Pancreas (tissue), 10 donors: ENCODE results near the gene SLC27A5. TPM values are rescaled to one million over a fixed set of nuclear protein-coding genes. Genes with fewer than 3 reads are reported as not detected.

ENCODE experiments used
- ATAC-seq, 4 donors: fragments of 200-7000 bp; cut with Tn5 transposase; one replicate each; pipeline versions ENCODE4 v1.8.0 to v1.9.1; 2020; ENCODE audit warnings: mild to moderate bottlenecking in 4 of 4, moderate library complexity in 4 of 4
- DNase-seq, 6 donors: peaks; one replicate each; pipeline ENCODE4 v3.0.0-alpha.2; 2020
- FAIRE-seq: peaks from 2 replicates; lab custom pipeline; 2012; peaks lifted over from hg19 to GRCh38; lab: Jason Lieb, UNC
- H3K27ac ChIP-seq, 4 donors: fragments of 200-600 bp; sonication (generic); 1 replicate in 3 of 4; 2 replicates in 1 of 4; pipeline versions ENCODE4 v1.5.0 to v1.8.0; 2020
- H3K27me3 ChIP-seq, 4 donors: fragments of 200-600 bp; one replicate each; pipeline ENCODE4 v1.8.0; 2021
- H3K36me3 ChIP-seq, 3 donors: fragments of 200-600 bp; sonication (generic) in 1 of 3; one replicate each; pipeline versions ENCODE4 v1.5.0 to v1.8.0; 2020 to 2021
- H3K4me1 ChIP-seq, 3 donors: fragments of 200-600 bp; one replicate each; pipeline ENCODE4 v1.8.0; 2021
- H3K4me3 ChIP-seq, 4 donors: fragments of 200-600 bp; sonication (generic) in 2 of 4; one replicate each; pipeline versions ENCODE4 v1.5.0 to v1.8.0; 2020 to 2021
- H3K9me3 ChIP-seq, 4 donors: fragments of 200-600 bp; one replicate each; pipeline ENCODE4 v1.8.0; 2021
- WGBS, 2 donors: extraction: QIAGEN DNeasy Blood & Tissue Kit; methylation state at CpG; one replicate each; pipeline ENCODE4 v1.1.7; 2013; 5-methylcytosine and 5-hydroxymethylcytosine counted together
- intact Hi-C, 3 donors: fragments of 100-400 bp; cut with DNase I; formaldehyde crosslinking; loops; one replicate each; pipeline versions ENCODE4 v1.11.1 to v1.14.2; 2022
- polyA plus RNA-seq, 2 donors: library from polyadenylated mRNA; stranded (reverse); fragments of 200-250 nt; gene quantifications; one replicate each; pipeline ENCODE4 v1.2.3, GENCODE V29; 2013
- total RNA-seq, 6 donors: library from RNA; stranded (reverse); fragmentation: NEBNext Ultra II Directional in 4 of 6; extraction: Animal tissue kit (Norgen Biotek cat#: 25700) in 4 of 6; gene quantifications; one replicate each; pipeline versions ENCODE4 v1.2.1 to v1.2.4, GENCODE V29; 2021 to 2023
- TF ChIP-seq, protein P1 (sequence below), 4 donors: fragments of 200-600 bp; sonication (generic) in 3 of 4; IDR thresholded peaks; one replicate each; pipeline versions ENCODE4 v1.5.0 to v1.8.0; 2021; ENCODE audit warnings: antibody characterized with exemption in 4 of 4
- donor health status: healthy with polysubstance abuse.
- donor health status: DM: no; HTN: no; CAD: no; lungs with moderate emphysema.
- donor health status: DM: no; HTN: no; CAD: no.
- donor health status: control.
- donor health status: control.
- donor health status: Bipolar disorder and iron deficiency.
- donor health status: DM: yes; HTN: yes; CAD: no.
- donor health status: DM: no; HTN: no; CAD: no.
- donor health status: DM: no; HTN: no; CAD: no.
- donor health status: DM: yes; HTN: yes; CAD: no.

The SLC27A5 gene, protein sequence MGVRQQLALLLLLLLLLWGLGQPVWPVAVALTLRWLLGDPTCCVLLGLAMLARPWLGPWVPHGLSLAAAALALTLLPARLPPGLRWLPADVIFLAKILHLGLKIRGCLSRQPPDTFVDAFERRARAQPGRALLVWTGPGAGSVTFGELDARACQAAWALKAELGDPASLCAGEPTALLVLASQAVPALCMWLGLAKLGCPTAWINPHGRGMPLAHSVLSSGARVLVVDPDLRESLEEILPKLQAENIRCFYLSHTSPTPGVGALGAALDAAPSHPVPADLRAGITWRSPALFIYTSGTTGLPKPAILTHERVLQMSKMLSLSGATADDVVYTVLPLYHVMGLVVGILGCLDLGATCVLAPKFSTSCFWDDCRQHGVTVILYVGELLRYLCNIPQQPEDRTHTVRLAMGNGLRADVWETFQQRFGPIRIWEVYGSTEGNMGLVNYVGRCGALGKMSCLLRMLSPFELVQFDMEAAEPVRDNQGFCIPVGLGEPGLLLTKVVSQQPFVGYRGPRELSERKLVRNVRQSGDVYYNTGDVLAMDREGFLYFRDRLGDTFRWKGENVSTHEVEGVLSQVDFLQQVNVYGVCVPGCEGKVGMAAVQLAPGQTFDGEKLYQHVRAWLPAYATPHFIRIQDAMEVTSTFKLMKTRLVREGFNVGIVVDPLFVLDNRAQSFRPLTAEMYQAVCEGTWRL
- total RNA-seq (1 to 10 TPM; 3.0 to 6.7 (median 5.0) TPM), polyA plus RNA-seq (10 to 100 TPM; 12.8 to 15.6 TPM)

DNA sequence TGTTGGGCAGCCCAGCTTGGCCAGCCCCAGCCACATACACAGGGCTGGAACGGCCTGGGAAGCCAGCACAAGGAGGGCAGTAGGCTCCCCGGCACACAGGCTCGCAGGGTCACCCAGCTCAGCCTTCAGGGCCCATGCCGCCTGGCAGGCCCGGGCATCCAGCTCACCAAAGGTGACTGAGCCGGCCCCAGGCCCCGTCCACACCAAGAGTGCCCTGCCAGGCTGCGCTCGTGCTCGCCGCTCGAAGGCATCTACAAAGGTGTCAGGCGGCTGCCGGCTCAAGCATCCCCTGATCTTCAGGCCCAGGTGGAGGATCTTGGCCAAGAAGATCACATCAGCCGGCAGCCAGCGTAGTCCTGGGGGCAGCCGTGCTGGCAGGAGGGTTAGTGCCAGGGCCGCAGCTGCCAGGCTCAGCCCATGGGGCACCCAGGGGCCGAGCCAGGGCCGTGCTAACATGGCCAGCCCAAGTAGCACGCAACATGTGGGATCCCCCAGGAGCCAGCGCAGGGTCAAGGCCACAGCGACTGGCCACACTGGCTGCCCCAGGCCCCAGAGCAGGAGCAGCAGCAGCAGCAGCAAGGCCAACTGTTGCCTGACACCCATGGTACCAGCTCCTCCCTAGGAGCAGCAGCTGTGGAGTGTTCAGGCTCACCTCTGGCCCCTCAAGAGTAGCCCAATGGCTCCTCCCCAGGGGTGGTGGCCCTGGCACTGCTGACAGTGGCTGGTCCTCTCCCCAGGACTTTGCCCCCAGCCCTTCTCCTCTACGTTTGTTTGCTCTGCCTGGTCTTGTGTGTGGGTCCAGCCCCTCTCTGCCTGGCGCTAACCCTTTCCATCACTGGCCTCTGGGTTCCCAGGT lies at the start of gene SLC27A5:
Gene SLC27A5, minus strand, starts transcription at position 640 of the 856 bp plus-strand sequence. Its CDS starts 37 bp downstream, at position 603.
- H3K4me1 ChIP-seq: peaks cover 0 to 7% (median 0%) of the 10 kb centered on the region in 3 donors
- WGBS, 2 donors: 75 to 83% methylated on average over 25 of the region's 25 CpGs
- no peak within 1 kb of the TSS for H3K4me3 ChIP-seq
- H3K36me3 ChIP-seq: peaks cover 0 to under 1% (median 0%) of the 10 kb centered on the region in 3 donors
- TF ChIP-seq, protein P1, sequence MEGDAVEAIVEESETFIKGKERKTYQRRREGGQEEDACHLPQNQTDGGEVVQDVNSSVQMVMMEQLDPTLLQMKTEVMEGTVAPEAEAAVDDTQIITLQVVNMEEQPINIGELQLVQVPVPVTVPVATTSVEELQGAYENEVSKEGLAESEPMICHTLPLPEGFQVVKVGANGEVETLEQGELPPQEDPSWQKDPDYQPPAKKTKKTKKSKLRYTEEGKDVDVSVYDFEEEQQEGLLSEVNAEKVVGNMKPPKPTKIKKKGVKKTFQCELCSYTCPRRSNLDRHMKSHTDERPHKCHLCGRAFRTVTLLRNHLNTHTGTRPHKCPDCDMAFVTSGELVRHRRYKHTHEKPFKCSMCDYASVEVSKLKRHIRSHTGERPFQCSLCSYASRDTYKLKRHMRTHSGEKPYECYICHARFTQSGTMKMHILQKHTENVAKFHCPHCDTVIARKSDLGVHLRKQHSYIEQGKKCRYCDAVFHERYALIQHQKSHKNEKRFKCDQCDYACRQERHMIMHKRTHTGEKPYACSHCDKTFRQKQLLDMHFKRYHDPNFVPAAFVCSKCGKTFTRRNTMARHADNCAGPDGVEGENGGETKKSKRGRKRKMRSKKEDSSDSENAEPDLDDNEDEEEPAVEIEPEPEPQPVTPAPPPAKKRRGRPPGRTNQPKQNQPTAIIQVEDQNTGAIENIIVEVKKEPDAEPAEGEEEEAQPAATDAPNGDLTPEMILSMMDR (IDR thresholded peaks at IDR 0.05): no peak
- no peak within 1 kb of the TSS for H3K27ac ChIP-seq
- ATAC-seq (no peak), FAIRE-seq (no peak), DNase-seq (peak in 2 of 6 donors; percentile 7 to 76)
- no peaks in the 10 kb centered on the region for H3K27me3 ChIP-seq
- H3K9me3 ChIP-seq: no peaks in the 10 kb centered on the region
- intact Hi-C loops: no loop called here

DNA sequence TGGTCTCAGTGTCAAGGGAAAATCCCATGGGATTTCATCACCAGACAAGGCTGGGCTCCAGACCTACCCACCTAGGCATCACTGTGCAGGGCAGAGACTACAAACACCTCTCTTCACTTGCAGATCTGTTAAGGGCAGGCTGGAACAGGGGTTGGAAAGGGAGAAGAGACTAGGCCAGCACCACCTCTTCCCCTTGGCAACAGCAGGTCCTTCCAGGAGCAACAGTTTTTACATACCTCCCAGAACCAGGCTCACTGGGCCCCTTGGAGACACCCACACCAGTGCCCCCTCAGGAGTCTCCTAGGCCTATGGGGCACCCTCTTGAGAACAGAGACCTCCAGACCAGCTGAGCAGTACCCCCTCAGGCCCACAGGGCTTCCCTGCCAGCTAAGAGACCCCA lies 49.1 kb upstream of the SLC27A5 start:
- H3K36me3 ChIP-seq: peaks cover 0 to 9% (median 0%) of the 10 kb centered on the region in 3 donors
- H3K4me3 ChIP-seq: no peak overlapping the region
- DNase-seq (no peak), FAIRE-seq (no peak), ATAC-seq (no peak)
- H3K4me1 ChIP-seq: peaks cover 25 to 31% (median 26%) of the 10 kb centered on the region in 3 donors
- H3K27ac ChIP-seq: no peak overlapping the region
- no peaks in the 10 kb centered on the region for H3K27me3 ChIP-seq
- TF ChIP-seq, protein P1 (IDR thresholded peaks at IDR 0.05): no peak
- no peaks in the 10 kb centered on the region for H3K9me3 ChIP-seq
- intact Hi-C loops: no loop called here

DNA sequence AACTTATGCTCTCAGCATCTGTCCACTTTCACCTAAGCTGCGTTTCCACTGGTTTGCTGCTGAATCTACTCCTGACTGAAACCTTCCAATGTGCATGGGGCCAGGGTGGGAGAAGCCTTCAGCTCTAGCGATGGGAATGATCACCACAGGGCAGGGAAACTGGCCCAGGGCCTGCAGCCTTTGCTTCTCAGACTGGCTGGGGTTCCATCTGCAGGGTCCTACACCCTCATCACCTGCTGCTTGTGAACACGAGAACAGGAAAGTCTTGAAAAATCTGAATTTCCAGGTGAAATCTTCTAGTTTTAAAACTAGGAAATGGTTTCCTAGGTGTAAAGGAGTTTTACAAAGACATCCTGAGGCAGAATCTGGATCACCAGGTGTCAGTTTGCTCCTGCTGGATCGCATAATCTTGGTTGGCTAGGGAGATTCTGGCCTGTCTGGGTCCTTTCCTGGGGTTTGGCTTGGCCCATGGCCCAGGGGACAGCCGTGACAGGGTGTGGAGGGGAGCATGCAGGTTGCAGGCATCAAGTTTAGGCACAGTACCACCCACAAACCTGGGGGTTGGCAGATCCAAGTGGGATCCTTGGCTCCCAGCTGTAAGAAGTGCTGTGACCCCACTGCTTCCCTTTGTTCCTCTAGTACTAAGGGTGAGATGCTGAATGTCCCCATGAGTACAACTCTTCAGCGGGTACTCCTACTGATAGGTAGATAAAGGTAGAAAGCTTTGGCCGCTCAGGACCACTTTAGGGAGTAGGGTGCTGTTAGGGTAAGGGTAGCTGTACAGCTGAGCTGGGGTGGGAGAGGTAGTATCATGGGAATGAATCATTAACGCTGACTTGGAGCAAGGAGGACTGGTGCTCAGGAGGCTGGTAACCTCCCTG lies 48.5 kb upstream of the SLC27A5 start:
- intact Hi-C loops: no loop called here
- no peaks in the 10 kb centered on the region for H3K27me3 ChIP-seq
- WGBS, 2 donors: 80 to 83% methylated on average over 8 of the region's 8 CpGs
- ATAC-seq (no peak), FAIRE-seq (no peak), DNase-seq (peak in 1 of 6 donors; percentile 50)
- H3K27ac ChIP-seq: peak overlapping the region; percentile 98 to 100 (median 98)
- no peaks in the 10 kb centered on the region for H3K9me3 ChIP-seq
- H3K4me1 ChIP-seq: peaks cover 25 to 36% (median 26%) of the 10 kb centered on the region in 3 donors
- H3K4me3 ChIP-seq: peak overlapping the region in 3 of 4 donors; percentile 39 to 81 (median 57)
- TF ChIP-seq, protein P1 (IDR thresholded peaks at IDR 0.05): no peak
- peaks cover 0 to 10% (median 0%) of the 10 kb centered on the region in 3 donors for H3K36me3 ChIP-seq
